ENCODE results near the gene PPP2R5D.

PPP2R5D gene

GRCh38 chr6:42962502-42963178, 21.7 kb upstream of the PPP2R5D start:
- no peak for DNase-seq
- intact Hi-C loops (cut with DNase I): no loop called here

- DNase-seq: no peak
- intact Hi-C loops (cut with DNase I): no loop called here
Measured at GRCh38 chr6:42963179-42963854, 21.1 kb upstream of the PPP2R5D start.

- DNase-seq: peak in 10 of 42 donors; percentile 14 to 57 (median 41)
- intact Hi-C loops (cut with DNase I): no loop called here
Measured at GRCh38 chr6:42963855-42964605, 20.3 kb upstream of the PPP2R5D start.

DNA sequence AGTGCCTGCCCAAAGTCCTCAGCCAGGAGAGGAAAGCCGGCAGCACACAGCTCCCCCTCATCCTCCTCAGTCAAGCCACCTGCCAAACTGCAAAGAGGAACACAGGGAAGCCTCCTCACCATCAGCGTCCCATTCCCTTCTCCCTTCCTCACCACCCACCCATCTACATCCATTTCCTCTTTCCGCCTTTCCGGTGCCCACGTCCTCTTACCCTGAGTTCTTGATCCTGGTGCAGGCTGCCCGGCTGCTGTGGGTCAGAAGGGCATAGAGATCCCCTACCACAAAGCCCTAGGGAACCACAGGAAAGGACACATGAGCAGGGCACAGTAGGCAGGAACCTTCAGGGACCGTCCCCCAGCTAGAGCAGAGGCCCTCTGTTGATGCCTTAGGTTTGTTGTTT, 17.8 kb upstream of the PPP2R5D start:
- DNase-seq: no peak
- intact Hi-C loops (cut with DNase I): no loop called here

GRCh38 chr6:42967228-42967627, 17.1 kb upstream of the PPP2R5D start:
- intact Hi-C loops (cut with DNase I): no loop called here

DNA sequence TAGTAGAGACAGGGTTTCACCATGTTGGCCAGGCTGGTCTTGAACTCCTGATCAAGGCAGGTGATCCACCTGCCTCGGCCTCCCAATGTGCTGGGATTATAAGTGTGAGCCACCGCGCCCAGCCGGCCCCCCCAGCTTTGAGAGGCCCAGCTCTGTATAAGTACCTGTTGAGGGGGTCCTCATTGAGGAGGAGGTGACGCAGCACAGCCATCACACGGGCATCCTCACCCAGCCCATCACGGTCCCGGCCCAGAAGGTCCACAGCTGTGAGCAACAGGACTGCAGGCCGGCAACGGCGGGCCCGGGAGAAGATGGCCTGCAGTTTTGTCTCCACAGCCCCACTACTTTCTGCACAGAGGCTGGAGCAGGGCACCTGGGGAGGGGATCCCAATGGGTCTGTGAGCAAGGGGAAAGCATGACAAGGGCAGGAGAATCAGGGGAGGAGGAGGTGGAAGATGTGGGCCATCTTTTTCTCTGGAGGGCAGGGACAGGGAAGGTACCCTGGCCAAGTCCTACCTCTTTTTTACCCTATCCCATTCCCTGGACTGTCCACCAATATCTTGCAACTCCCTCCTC, 16.2 kb upstream of the PPP2R5D start:
- no peak for DNase-seq
- intact Hi-C loops (cut with DNase I): no loop called here

More at GRCh38 chr6:42967228-42967627, 17.1 kb upstream of the PPP2R5D start:
- no peak for DNase-seq

GRCh38 chr6:42968783-42969182, 15.6 kb upstream of the PPP2R5D start:
- no peak for DNase-seq
- intact Hi-C loops (cut with DNase I): no loop called here

DNA sequence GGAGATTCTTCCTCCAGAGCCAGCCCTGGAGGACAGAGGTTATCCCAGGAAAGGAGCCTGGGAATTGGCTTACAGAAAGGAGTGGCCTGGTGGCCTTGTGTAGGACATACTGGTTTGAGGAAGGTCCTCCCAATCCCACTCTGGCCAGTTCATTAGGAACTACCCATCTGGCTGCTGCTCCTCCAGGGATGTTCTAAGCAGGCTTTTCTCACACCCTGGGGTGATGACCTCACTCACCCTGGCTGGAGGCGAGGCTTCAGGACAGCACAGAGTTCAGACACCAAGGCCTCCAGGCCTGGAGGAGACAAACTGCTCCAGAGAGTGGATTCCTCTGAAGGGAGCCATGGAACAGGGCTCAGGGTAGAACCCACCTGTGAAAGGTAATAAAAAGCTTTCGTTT, 14.9 kb upstream of the PPP2R5D start:
- intact Hi-C loops (cut with DNase I): no loop called here
- DNase-seq: no peak

- intact Hi-C loops (cut with DNase I): no loop called here
- DNase-seq: peak in 16 of 42 donors; percentile 25 to 66 (median 48)
Measured at GRCh38 chr6:42969934-42970333, 14.4 kb upstream of the PPP2R5D start.

DNA sequence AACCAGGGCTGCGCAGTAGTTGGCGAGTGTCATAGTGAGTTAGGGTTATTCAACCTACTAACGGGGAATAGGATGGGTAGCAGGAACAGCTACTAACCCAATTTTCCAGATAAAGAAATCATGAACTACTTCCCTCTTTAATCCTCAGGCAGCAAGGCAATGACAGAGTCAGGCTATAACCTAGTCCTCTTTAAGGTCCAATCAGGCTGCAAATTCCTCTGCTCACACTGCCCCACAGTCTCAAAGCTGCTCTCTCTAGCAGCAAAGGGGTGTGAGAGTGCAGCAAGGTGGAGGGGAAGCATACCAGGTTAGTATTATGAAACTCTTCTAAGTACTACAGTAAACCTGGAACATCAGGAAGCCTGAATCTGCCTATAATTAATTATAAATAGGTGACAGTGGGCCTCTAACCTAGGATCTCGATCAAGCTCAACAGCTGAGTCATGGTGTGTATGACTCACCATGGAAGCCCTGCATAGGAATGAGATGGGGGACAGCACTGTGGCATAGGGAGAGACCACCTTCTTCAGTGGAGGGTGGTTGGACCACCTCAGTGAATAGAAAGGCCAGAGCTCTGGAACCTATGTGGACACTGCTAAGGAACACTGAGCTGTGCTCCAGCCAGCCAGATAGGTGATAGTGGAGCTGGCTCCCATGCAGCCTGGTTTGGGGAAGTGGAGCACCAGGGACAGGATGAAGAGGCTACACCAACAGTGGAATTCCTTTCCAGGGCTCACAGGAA, 13.3 kb upstream of the PPP2R5D start:
- DNase-seq: peak in 13 of 42 donors; percentile 15 to 70 (median 41)
- intact Hi-C loops (cut with DNase I): no loop called here

DNA sequence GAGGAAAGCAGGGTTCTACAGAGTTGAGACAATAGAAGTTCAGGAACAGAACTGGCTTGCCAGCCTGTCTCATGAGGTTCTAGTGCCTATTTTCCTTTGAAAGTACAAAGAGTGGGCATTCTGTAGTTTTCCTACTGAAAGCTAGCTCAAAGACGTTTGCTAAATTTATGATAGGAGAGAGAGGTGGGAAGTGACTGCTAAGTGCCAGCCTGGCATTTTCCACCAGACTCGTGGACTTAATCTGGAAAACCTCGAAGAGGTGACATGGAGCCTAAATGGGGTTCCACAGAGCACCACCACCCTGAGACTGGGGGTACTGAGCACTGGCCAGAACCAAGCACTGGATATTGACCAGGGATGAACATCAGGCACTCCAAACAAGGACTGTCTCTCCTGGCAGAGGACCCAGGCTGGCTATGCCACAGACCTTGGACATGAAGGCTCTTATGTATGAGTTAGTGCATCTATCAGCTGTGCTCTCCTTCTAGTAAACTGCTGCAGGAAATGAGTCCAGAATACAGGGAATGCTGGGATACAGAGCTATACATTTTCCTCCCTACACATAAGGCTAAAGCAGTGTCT, 12.5 kb upstream of the PPP2R5D start:
- intact Hi-C loops (cut with DNase I): no loop called here

DNA sequence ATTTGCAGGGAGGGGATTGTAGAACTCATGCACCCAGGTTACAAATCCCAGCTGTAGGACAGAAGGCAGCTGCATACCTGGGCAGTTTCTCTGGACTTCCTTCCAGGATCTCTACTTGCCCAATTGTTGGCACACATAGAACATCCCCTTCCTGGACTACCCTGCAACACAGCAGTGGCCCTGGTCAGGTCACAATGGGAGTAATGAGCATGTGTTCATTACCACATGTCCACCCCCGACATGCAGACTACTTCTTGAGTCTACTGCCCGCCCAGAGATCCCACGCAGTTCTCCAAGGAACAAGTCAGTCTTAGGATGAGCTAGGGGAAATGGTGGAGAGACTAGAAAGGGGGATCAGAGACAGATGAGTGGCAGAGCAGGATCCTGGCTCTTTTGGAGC, 10.4 kb upstream of the PPP2R5D start:
- intact Hi-C loops (cut with DNase I): no loop called here
- no peak for DNase-seq

More for the DNA sequence above, 12.5 kb upstream of the PPP2R5D start:
- peak in 2 of 42 donors; percentile 9 to 25 for DNase-seq

GRCh38 chr6:42974919-42975505, 9.4 kb upstream of the PPP2R5D start:
- intact Hi-C loops (cut with DNase I): no loop called here
- no peak for DNase-seq

GRCh38 chr6:42978487-42978838, 5.9 kb upstream of the PPP2R5D start:
- DNase-seq: peak in 1 of 42 donors; percentile 20
- intact Hi-C loops (cut with DNase I): no loop called here

- peak; percentile 75 to 97 (median 91) for DNase-seq
- intact Hi-C loops (cut with DNase I): no loop called here
Measured at GRCh38 chr6:42978839-42979522, 5.4 kb upstream of the PPP2R5D start, which contains the start of gene PEX6. Gene PEX6 (minus strand): TSS chr6:42979181. CDS start chr6:42979150, 31 bp downstream.

GRCh38 chr6:42979523-42980177, 4.7 kb upstream of the PPP2R5D start:
- DNase-seq: peak in 4 of 42 donors; percentile 15 to 63 (median 28)
- intact Hi-C loops (cut with DNase I): no loop called here

GRCh38 chr6:42981836-42982235, 2.5 kb upstream of the PPP2R5D start:
- no peak for DNase-seq
- intact Hi-C loops (cut with DNase I): no loop called here

Data from head of caudate nucleus (tissue), 42 donors.